Activated naive CD8-positive, alpha-beta T cell treated with anti-CD3 and anti-CD28 coated beads, Interleukin-2, amount 10 ng/mL, durations not matched to agents 7 days and 5 days (primary cell): Measurements from ENCODE around the gene EFCAB12. TPM values are rescaled to one million over a fixed set of nuclear protein-coding genes. Genes with fewer than 3 reads are reported as not detected.
A peak's percentile ranks its signal among the peaks of the same experiment; 100 is the strongest.

ENCODE experiments used
- ATAC-seq: fragments of 150-1000 bp; cut with Tn5 transposase; one replicate; pipeline ENCODE4 v1.10.0; 2021; ENCODE audit warnings: low read depth, moderate library complexity
- POLR2A ChIA-PET: fragments of 350-600 bp; sonication (Branson Sonifier 250); formaldehyde crosslinking; loops from one replicate; lab custom pipeline; 2021; ENCODE audit warnings: antibody characterized with exemption; lab: Charles Lee
- DNase-seq: peaks from one replicate; pipeline ENCODE4 v3.0.0; 2021
- H3K27ac Mint-ChIP-seq: one replicate; pipeline ENCODE4 v1.8.0; 2022; ENCODE audit warnings: mild to moderate bottlenecking, mixed read lengths
- H3K27me3 Mint-ChIP-seq: one replicate; pipeline ENCODE4 v1.8.0; 2022; ENCODE audit warnings: mild to moderate bottlenecking, moderate library complexity, mixed read lengths
- H3K36me3 Mint-ChIP-seq: one replicate; pipeline ENCODE4 v1.8.0; 2021; ENCODE audit warnings: mild to moderate bottlenecking, mixed read lengths
- H3K4me1 Mint-ChIP-seq: one replicate; pipeline ENCODE4 v1.8.0; 2021; ENCODE audit warnings: mixed read lengths
- H3K4me3 Mint-ChIP-seq: one replicate; pipeline ENCODE4 v1.8.0; 2022; ENCODE audit warnings: mild to moderate bottlenecking, moderate library complexity, mixed read lengths
- H3K9me3 Mint-ChIP-seq: one replicate; pipeline ENCODE4 v1.8.0; 2021; ENCODE audit warnings: mixed read lengths
- total RNA-seq, 2 experiments: library from RNA; stranded (reverse); gene quantifications; one replicate each; pipeline ENCODE4 v1.2.3, GENCODE V29; 2021

EFCAB12 gene
- total RNA-seq, 2 experiments from 2014 or later, result 1.2 to 1.4 TPM

DNA sequence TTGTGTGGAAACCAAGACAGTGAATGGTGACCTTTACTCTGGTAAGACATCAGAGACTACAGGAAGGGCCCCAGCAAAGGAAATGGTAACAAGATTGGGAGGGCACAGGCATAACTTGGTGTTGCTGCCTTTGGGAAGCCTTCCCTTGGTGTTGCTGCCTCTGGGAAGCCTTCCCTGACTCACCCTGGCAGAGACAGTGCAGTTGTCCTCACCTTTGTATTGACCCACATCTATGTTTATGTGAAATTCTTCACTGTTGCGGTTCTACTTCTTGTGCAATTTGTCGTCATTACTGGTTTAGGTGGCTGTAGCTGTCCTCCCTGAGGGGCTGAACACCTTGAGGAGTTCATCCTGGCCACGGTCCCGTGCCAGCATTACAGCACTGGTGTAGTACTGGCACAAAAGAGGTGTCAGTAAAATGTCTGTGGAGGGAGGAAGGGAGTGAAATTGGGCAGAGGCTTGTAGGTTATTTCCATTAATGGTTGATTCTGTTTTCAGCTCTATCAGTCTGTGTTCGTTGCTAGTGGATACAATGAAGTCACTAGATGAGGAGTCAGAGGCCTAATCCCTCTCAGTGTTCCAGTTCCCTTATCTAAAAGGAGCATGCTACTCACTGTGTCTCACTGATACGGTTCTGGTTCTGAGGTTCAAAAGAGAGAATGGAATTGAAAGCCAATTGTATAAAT, 33.2 kb upstream of the EFCAB12 start:
- H3K4me3 Mint-ChIP-seq, result no peak overlapping the region
- no peaks in the 10 kb centered on the region for H3K9me3 Mint-ChIP-seq
- ATAC-seq (no peak), DNase-seq (no peak)
- H3K36me3 Mint-ChIP-seq, result peaks cover 4% of the 10 kb centered on the region
- POLR2A ChIA-PET, result no interaction called here
- H3K27ac Mint-ChIP-seq, result no peak overlapping the region
- no peaks in the 10 kb centered on the region for H3K27me3 Mint-ChIP-seq
- peaks cover 15% of the 10 kb centered on the region for H3K4me1 Mint-ChIP-seq

DNA sequence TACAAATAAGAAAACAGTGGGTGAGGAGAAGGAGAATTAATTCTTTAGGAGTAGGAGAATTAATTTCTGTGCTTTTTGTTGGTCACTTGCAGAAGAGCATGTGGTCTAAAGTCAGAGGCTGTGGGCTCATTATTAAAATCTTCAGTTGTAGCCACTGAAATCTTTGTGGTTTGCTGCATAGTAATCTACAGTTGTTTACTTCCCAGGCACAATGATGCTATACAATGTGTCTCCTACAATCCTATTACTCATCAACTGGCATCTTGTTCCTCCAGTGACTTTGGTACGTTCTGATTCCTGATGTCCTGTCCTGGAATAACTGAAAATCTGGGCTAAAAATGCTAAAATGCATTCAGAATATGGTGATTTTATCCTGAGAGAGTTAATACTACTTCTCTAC, 32.6 kb upstream of the EFCAB12 start:
- Mint-ChIP-seq H3K9me3 (no peaks in the 10 kb centered on the region), H3K36me3 (peaks cover 4% of the 10 kb centered on the region), H3K27me3 (no peaks in the 10 kb centered on the region), H3K4me3 (no peak overlapping the region), H3K4me1 (peaks cover 15% of the 10 kb centered on the region), H3K27ac (peak overlapping the region; percentile 19)
- POLR2A ChIA-PET, result no interaction called here
- ATAC-seq, result no peak
- DNase-seq, result no peak

DNA sequence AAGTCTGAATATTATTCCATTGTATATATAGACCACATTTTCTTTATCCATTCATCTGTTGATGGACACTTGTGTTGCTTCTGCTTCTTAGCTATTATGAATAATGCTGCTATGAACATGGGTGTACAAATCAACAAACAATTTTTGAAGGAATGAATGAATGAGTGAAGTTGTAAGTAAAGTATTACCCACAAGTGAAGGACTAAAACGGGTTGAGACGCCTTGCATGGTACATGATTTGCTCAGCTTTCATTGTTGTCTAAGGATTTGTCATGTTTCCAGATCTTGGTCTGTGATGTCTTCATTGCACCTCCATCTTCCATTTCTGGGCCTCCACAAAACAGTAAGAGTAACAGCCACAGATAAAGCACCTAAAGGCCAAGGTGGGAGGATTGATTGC, 32.1 kb upstream of the EFCAB12 start:
- H3K9me3 Mint-ChIP-seq, result no peaks in the 10 kb centered on the region
- POLR2A ChIA-PET, result no interaction called here
- H3K27ac Mint-ChIP-seq, result no peak overlapping the region
- peaks cover 15% of the 10 kb centered on the region for H3K4me1 Mint-ChIP-seq
- no peak overlapping the region for H3K4me3 Mint-ChIP-seq
- ATAC-seq, result no peak
- DNase-seq, result no peak
- H3K36me3 Mint-ChIP-seq, result peaks cover 6% of the 10 kb centered on the region
- no peaks in the 10 kb centered on the region for H3K27me3 Mint-ChIP-seq

- DNase-seq (no peak), ATAC-seq (no peak)
- no peaks in the 10 kb centered on the region for H3K9me3 Mint-ChIP-seq
- H3K27ac Mint-ChIP-seq, result no peak overlapping the region
- POLR2A ChIA-PET, result no interaction called here
- peaks cover 15% of the 10 kb centered on the region for H3K4me1 Mint-ChIP-seq
- H3K36me3 Mint-ChIP-seq, result peaks cover 6% of the 10 kb centered on the region
- no peaks in the 10 kb centered on the region for H3K27me3 Mint-ChIP-seq
- H3K4me3 Mint-ChIP-seq, result no peak overlapping the region
These were observed 31.7 kb upstream of the EFCAB12 start for GRCh38 chr3:129460155-129460554.

- DNase-seq (no peak), ATAC-seq (no peak)
- H3K4me1 Mint-ChIP-seq, result no peaks in the 10 kb centered on the region
- POLR2A ChIA-PET, result no interaction called here
- H3K27ac Mint-ChIP-seq, result no peak overlapping the region
- H3K4me3 Mint-ChIP-seq, result no peak overlapping the region
- no peaks in the 10 kb centered on the region for H3K9me3 Mint-ChIP-seq
- H3K36me3 Mint-ChIP-seq, result peaks cover 14% of the 10 kb centered on the region
- H3K27me3 Mint-ChIP-seq, result no peaks in the 10 kb centered on the region
These were observed 25.3 kb upstream of the EFCAB12 start for GRCh38 chr3:129453732-129454131.

GRCh38 chr3:129449279-129450115, 21.1 kb upstream of the EFCAB12 start:
- DNase-seq (no peak), ATAC-seq (no peak)
- Mint-ChIP-seq H3K4me1 (no peaks in the 10 kb centered on the region), H3K27me3 (no peaks in the 10 kb centered on the region), H3K36me3 (peaks cover 12% of the 10 kb centered on the region), H3K27ac (no peak overlapping the region), H3K4me3 (no peak overlapping the region), H3K9me3 (no peaks in the 10 kb centered on the region)
- POLR2A ChIA-PET, result no interaction called here

- Mint-ChIP-seq H3K4me1 (peaks cover 5% of the 10 kb centered on the region), H3K27ac (no peak overlapping the region), H3K36me3 (peaks cover 11% of the 10 kb centered on the region), H3K9me3 (no peaks in the 10 kb centered on the region), H3K4me3 (no peak overlapping the region), H3K27me3 (no peaks in the 10 kb centered on the region)
- no peak for ATAC-seq
- POLR2A ChIA-PET, result no interaction called here
- DNase-seq, result no peak
These were observed 19.9 kb upstream of the EFCAB12 start for GRCh38 chr3:129448186-129448895.

DNA sequence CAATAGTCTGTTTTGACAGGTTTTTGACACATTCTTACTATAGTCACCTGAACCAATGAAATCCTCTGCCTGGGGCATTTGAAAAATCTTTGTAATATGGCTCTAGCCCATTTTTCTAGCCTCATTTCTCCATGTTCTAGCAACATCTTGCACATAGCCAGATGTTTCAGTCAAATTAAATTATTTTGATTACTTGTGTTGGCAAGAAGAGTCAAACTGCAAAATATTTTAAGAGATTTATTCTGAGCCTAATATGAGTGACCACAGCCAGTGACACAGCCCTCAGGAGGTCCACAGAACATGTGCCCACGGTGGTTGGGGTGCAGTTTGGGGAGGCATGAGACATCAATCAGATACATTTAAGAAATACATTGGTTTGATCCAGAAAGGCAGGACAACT, 18.5 kb upstream of the EFCAB12 start:
- DNase-seq (no peak), ATAC-seq (no peak)
- no peaks in the 10 kb centered on the region for H3K27me3 Mint-ChIP-seq
- H3K27ac Mint-ChIP-seq, result no peak overlapping the region
- H3K9me3 Mint-ChIP-seq, result no peaks in the 10 kb centered on the region
- H3K4me3 Mint-ChIP-seq, result no peak overlapping the region
- POLR2A ChIA-PET, result no interaction called here
- H3K4me1 Mint-ChIP-seq, result peaks cover 10% of the 10 kb centered on the region
- H3K36me3 Mint-ChIP-seq, result peaks cover 3% of the 10 kb centered on the region

DNA sequence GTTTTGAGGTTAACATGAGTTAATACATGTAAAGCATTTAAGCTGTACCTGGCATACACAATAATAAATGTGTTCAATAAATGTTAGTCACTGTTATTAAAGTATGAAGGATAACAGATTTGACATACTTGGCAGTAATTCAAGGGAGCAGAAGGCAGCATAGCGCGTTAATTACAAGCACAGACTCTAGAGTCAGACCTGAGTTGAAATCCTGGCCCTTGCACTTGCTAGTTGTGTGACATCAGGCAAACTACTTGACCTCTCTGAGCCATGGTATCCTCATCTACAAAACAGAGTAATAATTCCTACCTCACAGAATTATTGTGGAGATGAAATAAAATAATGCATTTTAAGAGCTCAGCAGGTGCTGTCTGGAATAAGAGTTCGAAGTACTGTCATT, 17.0 kb upstream of the EFCAB12 start:
- no peak overlapping the region for H3K27ac Mint-ChIP-seq
- no peaks in the 10 kb centered on the region for H3K9me3 Mint-ChIP-seq
- peaks cover 18% of the 10 kb centered on the region for H3K4me1 Mint-ChIP-seq
- POLR2A ChIA-PET, result no interaction called here
- no peaks in the 10 kb centered on the region for H3K27me3 Mint-ChIP-seq
- ATAC-seq (no peak), DNase-seq (no peak)
- no peak overlapping the region for H3K4me3 Mint-ChIP-seq
- peaks cover 2% of the 10 kb centered on the region for H3K36me3 Mint-ChIP-seq

GRCh38 chr3:129442947-129443346, 14.5 kb upstream of the EFCAB12 start:
- H3K4me1 Mint-ChIP-seq, result peaks cover 24% of the 10 kb centered on the region
- ATAC-seq (no peak), DNase-seq (no peak)
- peak overlapping the region; percentile 7 for H3K4me3 Mint-ChIP-seq
- POLR2A ChIA-PET, result no interaction called here
- no peak overlapping the region for H3K27ac Mint-ChIP-seq
- no peaks in the 10 kb centered on the region for H3K27me3 Mint-ChIP-seq
- H3K36me3 Mint-ChIP-seq, result peaks cover 3% of the 10 kb centered on the region
- H3K9me3 Mint-ChIP-seq, result no peaks in the 10 kb centered on the region

- POLR2A ChIA-PET, result no interaction called here
- peak overlapping the region; percentile 7 for H3K4me3 Mint-ChIP-seq
- ATAC-seq, result no peak
These were observed 14.1 kb upstream of the EFCAB12 start for GRCh38 chr3:129442486-129442885.

GRCh38 chr3:129441782-129442181, 13.3 kb upstream of the EFCAB12 start:
- H3K27ac Mint-ChIP-seq, result peak overlapping the region; percentile 95
- peaks cover 11% of the 10 kb centered on the region for H3K36me3 Mint-ChIP-seq
- H3K27me3 Mint-ChIP-seq, result no peaks in the 10 kb centered on the region
- peak overlapping the region; percentile 87 for H3K4me3 Mint-ChIP-seq
- no peak for ATAC-seq
- POLR2A ChIA-PET, result interaction anchor here (0.9 to 4.1 kb wide), 3 partner anchors 13 to 164 kb away, joined by 3 to 40 read pairs (median 38); partner anchors contain the start of gene EFCAB12
- H3K9me3 Mint-ChIP-seq, result no peaks in the 10 kb centered on the region
- peaks cover 30% of the 10 kb centered on the region for H3K4me1 Mint-ChIP-seq
- DNase-seq, result no peak

More at GRCh38 chr3:129442486-129442885, 14.1 kb upstream of the EFCAB12 start:
- peaks cover 29% of the 10 kb centered on the region for H3K4me1 Mint-ChIP-seq
- no peak for DNase-seq
- H3K27ac Mint-ChIP-seq, result no peak overlapping the region
- no peaks in the 10 kb centered on the region for H3K9me3 Mint-ChIP-seq
- no peaks in the 10 kb centered on the region for H3K27me3 Mint-ChIP-seq
- H3K36me3 Mint-ChIP-seq, result peaks cover 7% of the 10 kb centered on the region

DNA sequence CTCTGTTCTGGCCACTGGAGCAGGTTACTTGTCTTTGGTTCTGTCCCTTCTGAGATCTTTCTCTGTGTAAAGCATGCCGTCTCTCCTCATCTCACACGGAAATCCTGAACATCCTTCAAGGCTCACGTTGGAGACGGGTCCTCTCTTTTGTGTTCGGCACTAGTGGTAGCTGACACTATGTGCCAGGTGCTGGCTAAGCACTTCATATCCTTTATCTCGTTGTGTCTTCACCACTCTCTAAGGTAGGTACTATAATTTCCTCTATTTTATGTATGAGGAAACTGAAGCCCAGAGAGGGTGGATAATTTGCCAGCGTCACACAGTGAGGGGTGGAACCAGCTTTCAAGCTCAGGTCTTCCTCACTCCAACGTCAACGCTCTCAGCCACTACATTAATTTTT, 12.8 kb upstream of the EFCAB12 start:
- Mint-ChIP-seq H3K27me3 (no peaks in the 10 kb centered on the region), H3K36me3 (peaks cover 15% of the 10 kb centered on the region), H3K9me3 (no peaks in the 10 kb centered on the region), H3K4me3 (peak overlapping the region; percentile 87), H3K4me1 (peaks cover 34% of the 10 kb centered on the region), H3K27ac (peak overlapping the region; percentile 95)
- no peak for ATAC-seq
- POLR2A ChIA-PET, result interaction anchor here (0.9 to 4.1 kb wide), 5 partner anchors 12 to 322 kb away, joined by 3 to 40 read pairs (median 26); partner anchors contain the start of gene EFCAB12
- DNase-seq, result no peak
